ENCODE measurements around the gene TLX2.
"Not testable (repeated sequence)": the region's sequence is repeated elsewhere in the genome, so short reads cannot be mapped to it uniquely, and the experiment has no call there.

The TLX2 gene

DNA sequence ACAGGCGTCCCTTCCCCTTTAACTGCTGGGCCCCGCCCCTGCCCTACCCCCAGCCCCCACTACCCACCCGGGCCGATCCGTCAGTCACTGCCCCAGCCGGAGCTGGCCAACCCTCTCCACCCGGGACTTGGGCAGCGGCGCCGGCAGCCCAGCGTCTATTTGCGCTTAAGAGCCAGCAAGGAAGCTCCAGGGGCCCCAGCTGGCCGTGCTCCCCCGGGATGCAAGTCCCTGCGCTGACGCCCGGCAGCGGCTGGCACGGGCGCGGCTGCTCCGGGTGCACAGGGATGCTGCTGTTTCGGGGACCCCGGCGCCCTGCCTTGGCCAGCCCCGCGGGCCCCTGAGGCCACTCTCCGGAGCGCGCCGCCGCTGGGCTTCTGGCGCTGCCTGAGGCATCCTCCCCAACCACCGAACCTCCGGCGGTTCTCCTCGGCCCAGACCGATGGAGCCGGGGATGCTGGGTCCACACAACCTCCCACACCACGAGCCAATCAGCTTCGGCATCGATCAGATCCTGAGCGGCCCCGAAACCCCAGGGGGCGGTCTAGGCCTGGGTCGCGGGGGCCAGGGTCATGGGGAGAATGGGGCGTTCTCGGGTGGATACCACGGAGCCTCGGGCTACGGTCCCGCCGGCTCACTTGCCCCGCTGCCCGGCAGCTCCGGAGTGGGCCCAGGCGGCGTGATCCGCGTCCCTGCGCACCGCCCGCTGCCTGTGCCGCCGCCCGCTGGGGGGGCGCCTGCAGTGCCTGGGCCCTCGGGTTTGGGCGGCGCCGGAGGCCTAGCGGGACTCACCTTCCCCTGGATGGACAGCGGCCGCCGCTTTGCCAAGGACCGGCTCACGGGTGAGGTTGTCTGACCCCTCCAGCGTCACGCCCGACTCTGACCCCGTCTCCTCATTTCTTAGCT, at the start of gene TLX2:
TSS of gene TLX2 (plus strand) at position 83 of the 903 bp plus-strand sequence. CDS start at position 440, 357 bp downstream.
- DNase-seq: no peak

DNA sequence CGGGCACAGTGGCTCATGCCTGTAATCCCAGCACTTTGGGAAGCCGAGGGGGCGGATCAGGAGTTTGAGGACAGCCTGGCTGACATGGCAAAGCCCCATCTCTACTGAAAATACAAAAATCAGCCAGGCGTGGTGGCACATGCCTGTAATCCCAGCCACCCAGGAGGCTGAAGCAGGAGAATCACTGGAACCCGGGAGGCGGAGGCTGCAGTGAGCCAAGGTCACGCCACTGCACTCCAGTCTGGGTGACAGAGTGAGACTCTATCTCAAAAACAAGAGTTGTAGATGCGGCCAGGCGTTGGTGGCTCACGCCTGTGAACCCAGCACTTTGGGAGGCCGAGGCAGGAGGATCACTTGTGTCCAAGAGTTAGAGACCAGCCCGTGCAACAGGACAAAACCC, 43.5 kb upstream of the TLX2 start:
- not testable (repeated sequence) for DNase-seq

DNA sequence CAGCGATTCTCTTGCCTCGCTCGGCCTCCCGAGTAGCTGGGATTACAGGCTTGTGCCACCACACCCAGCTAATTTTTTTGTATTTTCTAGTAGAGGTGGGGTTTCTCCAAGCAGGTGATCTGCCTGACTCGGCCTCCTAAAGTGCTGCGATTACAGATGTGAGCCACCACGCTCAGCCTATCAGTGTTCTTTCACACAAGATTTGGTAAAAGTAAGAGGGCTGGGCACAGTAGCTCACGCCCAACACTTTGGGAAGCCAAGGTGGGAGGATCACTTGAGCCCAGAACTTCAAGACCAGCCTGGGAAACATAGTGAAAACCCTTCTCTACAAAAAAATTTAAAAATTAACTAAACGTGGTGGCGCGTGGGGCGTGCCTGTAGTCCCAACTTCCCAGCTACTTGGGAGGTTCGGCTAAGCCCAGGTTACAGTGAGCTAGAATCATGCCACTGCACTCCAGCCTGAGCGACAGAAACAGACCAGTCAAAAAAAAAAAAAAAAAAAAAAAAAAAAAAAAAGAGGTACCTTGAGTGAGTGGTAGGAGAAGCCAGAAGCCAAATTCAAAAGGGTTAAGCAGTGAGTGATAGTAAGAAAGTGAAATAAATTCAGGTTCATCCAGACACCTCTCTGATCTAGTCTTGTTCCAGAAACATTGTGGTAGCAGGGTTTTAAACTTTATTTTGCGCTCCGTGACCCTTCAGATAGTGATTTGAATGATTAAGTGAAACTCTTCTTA, 42.8 kb upstream of the TLX2 start:
- no peak for DNase-seq

DNA sequence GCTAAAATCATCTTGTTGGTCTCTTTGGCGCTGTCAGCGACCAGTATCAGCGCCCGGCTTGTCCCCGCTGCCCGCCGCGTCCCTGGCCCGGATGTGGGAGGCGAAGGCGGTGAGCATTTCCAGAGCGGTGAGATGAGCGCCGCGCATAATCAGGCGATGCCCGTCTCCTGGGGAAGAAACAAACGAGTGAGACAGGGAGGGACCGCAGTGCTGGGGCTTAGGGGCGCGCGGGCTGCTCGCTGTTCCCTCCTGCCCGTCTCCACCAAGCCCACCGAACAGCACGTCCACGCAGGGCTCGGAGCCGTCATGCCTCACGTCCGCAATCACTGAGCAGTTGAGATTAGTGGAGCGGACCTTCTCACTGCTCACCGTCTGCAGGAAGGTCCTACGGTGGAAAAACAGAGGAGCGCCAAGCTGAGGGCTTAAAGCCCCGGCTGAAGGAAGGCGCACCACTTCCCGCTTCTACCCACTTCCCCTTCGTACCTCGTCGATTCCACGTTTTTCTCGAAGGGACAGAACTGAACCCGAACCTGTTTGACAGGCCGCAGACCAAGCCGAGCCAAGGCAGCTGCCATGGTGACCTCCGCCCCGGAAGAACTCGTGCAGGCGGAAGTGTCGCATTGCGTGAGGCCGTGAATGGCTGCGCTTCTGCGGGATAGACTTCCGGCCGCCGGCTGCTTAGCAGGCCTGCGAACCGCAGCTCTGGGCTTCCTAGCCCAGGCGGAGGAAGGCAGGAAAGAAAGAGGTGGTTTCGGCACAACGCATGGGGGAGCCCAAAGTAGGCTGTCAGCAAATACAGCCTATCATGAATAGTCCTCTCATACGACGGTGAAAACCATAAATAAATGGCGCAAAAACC, 41.9 kb upstream of the TLX2 start, which contains the start of gene MRPL53:
TSS of gene MRPL53 (minus strand) at position 595 of the 859 bp plus-strand sequence. CDS start at position 575, 20 bp downstream.
- DNase-seq: peak; percentile 94

DNA sequence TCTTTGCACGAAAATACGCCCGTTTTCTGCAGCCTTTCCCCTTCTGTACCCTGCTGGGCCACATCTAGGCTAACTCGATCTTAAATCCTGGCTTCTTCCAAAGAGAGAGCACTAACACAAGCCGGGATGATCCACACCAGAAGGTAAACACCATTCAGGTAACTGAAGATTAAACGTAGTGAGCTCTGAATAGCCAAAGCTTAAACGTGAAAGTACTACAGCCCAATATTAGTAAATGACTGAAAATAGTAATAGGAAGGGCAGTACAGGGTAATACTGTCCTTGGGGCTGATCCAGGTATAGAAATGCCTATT, 41.3 kb upstream of the TLX2 start:
- DNase-seq: no peak

DNA sequence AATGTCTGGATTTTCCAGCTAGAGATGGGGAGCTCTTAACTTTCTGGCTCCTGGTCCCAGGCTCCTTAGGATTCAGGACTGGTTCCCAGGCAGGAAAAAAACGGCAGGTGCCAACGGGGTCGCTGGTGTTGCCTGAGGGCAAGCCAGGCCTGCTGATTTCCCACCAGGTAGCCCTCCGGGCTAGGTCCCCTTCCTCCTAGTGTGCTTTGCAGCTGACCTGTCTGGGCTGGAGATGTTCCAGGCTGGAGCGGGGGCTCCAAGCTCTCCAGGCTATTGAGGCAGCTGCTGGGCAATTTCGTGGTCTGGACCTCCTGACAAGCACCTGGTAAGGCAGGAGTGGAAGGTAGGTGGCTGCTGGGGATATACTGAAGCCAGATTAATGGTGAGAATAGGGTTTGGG, 39.8 kb upstream of the TLX2 start:
- DNase-seq: no peak

DNA sequence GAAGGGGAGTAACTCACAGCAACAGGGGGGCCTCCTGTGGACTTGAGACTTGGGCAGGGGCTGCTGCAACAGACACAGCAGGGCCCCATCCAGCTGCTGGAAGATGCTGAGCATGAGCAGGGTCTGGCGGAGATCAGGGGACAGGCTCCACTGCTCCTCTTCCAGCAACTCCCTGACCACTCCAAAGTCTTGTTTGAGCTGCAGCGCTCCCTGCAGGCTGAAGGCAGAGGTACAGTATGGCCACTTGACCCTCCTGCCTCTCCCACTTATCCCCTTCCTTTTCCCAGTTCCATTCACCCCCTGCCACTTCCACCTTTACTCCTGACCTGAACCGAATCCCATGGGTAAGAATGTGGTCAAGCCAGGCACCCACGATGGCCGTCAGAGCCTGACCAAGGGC, 39.4 kb upstream of the TLX2 start:
- DNase-seq: no peak

DNA sequence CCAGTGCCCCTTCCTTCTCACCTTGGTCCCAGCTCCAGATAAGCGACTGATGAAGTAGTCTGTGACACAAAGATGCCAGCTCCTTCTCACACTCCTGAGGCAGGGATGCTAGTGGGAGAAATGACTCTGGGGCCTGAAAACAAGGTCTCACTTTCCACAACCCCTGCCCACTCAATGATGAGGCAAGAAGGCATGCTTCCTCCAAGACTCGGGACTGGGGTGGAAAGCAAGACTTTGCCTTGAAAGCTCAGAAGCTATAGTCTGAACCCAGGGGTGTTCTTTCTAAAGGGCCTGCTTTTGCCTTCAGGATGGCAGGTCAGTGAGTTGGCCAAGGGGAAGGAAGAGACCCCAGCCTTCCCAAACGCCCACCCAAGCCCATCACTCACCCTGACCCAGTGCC, 32.8 kb upstream of the TLX2 start:
- DNase-seq: no peak

DNA sequence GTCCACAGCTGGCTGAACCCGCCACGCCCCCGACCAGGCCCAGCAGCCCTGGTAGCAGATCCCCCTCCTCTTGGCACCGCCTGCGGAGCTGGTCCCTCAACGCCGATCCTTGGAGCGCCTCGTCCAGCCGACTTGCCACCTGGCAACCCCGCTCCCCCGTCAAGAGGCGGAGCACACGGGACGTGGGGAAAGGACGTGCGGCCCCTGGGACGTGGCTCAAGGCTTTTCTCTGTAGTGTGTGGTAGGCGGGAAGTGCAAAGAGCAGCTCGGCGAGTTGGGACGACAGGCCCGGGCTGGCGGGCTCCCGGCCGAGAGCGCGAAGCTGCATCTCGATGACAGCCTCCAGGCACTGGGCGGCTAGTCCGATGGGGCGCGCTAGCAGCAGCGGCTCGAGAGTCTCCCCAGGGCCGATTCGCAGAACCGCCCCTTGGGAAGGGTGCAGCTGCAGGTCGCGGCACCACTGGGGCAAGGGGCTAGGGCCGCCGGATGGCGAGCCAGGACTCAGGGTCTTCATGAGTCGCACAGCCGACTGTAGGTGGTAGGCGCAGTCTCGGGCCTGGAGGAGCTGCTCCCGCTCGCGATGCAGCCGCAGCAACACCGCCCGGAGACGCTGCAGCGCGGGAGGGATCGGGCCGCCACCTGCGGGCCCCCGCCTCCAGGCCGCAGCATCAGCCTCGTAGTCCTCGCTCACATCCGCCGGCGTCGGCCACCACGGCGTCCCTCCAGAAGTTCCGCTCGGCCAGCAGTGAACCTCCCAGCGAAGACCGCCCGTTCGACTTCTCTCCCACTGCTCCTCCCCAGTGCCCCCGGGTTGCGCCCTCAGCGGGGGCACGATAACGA, 32.1 kb upstream of the TLX2 start:
- DNase-seq: peak; percentile 27

DNA sequence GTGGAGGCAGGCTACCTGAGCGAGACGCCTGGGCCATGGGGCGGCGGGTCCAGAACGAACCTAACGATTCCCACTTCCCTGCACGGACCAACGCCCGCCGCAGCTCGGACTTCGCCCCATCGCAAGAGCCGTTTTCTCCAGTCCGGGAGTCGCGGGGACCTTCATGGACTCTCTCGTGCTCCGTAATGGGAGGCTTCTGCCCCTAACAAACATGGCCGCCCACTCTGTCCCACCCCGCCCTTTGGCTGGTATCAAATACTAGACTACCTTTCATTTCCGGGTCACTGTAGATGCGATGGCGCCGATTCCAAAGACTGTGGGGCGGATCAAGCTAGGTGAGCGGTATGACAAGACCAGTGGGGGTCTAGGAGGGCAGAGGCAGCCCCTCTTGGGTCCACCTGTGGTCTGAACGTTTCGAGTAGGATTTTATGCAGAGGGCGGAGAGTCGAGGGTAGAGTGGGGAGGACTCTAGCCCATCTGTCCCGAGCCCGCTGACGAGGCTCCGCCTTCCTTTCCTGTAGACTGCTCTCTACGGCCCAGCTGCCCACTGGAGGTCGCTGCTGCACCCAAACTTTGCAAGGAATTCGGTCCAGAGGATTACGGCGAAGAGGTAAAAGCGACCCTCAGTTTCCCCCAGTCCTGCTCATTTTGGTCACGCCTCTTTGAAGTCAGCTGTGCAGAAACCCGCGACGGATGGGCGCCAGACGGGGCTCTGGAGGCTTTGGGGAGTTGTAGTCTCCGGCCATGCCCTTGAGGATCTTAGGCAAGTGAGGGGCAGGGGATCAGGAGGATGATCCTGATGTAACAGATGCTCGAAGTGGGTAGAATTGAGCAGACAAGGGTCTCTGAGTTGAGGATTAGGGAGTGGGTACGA, 31.2 kb upstream of the TLX2 start, which contains the start of the genes CCDC142 and TTC31:
TSS of gene CCDC142 (minus strand) at position 198 of the 874 bp plus-strand sequence. CDS start at position 37, 161 bp downstream.
TSS of gene TTC31 (plus strand) at position 281 of the 874 bp plus-strand sequence. CDS start at position 296, 15 bp downstream.
- DNase-seq: peak; percentile 90

DNA sequence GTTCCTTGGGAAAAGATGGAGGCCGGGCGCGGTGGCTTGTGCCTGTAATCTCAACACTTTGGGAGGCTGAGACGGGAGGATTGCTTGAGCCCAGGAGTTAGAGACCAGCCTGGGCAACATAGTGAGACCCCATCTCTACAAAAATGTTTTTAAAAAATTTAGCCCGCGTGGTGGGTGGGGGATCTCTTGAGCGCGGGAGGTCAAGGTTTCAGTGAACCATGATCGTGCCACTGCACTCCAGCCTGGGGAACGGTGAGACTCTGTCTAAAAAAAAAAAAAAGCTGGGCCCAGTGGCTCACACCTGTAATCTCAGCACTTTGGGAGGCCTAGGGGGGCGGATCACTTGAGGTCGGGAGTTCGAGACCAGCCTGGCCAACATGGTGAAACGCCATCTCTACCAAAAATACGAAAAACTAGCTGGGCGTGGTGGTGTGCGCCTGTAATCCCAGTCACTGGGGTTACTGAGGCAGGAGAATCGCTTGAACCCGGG, 30.5 kb upstream of the TLX2 start:
- DNase-seq: not testable (repeated sequence)

DNA sequence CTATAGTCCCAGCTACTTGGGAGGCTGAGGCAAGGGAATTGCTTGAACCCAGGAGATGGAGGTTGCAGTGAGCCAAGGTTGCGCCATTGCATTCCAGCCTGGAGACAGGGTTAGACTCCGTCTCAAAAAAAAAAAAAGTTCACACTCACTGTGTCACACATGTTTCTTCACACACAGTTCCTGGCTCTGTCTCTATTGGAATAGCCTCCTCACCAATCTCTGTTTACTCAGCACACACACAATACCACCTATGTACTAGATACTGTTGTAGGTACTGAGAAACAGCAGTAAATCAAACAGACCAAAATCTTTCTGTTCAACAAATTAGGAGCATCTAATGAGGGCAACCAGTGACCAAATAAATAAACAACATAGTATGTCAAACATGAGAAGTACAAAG, 28.1 kb upstream of the TLX2 start:
- no peak for DNase-seq

DNA sequence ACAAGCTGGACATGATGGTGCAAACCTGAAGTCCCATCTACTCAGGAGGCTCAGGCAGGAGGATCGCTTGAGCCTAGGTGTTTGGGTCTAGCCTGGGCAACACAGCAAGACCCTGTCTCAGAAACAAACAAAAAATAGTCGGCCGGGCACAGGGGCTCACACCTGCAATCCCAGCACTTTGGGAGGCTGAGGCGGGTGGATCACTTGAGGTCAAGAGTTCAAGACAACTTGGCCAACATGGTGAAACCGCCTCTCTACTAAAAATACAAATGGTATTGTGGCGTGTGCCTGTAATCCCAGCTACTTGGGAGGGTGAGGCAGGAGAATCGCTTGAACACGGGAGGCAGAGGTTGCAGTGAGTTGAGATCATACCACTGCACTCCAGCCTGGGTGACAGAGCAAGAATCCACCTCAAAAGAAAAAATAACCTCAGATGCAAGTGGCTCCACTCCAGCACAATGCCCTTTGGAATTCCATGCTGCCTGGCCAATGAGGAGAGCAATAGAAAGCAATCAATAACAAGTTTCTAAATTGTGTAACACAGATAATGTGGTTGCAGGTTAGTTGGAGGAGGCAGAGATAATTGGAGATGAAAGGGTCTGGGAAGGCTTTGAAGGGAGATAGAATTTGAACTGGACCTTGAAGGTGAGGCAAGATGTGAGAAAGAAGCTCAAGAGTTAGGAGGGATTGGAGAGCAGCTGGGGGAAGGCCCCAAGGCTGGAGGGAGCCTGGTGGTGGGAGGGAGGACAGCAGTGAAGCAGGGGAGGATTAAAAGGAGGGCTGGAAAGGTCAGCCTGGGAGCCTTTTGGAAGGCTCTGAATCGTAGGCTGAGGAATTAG, 25.4 kb upstream of the TLX2 start:
- no peak for DNase-seq

DNA sequence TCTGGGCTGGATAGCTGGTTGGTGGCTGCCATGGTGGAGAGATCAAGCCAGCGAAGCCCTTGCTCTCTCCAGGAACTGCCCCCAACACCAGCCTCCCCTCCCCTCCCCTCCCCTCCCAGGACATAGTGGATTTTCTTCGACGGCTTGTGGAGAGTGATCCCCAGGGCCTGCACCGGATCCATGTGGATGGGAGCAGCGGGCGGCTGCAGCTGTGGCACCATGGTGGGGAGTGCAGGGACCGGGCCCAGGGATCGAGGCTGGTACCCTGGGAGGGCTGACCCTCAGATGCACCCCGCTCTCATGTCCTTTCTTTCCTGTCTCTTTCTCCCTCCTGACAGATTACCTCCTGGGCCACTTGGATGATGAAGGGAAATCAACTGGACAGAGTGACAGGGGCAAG, 24.3 kb upstream of the TLX2 start:
- DNase-seq: no peak

DNA sequence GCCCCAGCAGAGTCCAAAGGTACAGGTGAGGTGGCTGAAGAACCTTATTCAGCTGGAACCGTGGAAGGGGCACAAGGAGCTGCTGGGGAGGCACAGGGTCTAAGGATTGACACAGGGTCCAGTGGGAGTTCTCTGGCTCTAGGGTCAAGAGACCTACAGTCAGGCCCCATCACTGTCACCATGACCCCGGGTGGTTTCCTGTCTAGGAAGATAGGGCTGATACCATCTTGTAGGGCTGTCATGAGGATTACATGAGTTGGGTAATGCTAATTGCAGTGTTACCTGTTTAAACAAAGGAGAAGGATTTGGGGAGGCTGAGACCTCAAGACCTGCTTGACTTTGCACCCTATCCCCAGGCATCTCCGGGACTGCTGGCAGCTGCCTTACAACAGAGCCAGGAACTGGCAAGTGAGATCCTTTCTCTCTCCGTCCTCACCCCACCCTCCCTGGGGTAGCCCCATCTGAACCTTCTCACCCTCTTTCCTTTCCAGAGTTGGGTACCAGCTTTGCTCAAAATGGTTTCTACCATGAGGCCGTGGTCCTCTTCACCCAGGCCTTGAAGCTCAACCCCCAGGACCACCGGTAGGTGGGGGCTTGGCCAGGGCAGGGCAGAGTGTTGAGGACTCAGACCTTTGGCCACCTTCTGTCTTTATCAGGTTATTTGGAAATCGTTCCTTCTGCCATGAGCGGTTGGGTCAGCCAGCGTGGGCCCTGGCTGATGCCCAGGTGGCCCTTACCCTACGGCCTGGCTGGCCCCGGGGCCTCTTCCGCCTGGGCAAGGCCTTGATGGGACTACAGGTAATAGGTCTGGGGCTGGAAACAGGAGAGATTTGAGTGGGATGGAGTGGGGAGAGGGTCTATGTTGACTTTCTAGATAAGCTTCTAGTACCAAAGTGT, 22.4 kb upstream of the TLX2 start:
- no peak for DNase-seq

DNA sequence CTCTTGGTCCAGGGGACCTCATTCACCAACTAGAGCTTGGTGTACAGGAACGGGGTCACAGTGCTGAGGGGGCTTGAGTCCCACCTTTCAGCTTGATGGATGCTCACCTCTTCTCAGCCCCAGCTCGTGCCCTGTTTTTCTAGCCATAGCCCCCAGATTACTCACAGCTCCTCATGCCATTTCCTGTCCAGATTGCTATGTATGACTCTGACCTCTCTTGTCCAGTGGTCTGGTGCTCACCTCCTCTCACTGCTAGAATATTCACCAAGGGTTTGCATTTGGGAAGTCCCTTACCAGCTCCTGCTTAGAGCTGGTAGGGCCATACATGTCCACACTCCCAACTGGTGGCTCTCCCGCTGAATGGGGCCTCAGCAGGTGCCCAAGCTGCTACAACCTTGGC, 20.7 kb upstream of the TLX2 start:
- DNase-seq: no peak

DNA sequence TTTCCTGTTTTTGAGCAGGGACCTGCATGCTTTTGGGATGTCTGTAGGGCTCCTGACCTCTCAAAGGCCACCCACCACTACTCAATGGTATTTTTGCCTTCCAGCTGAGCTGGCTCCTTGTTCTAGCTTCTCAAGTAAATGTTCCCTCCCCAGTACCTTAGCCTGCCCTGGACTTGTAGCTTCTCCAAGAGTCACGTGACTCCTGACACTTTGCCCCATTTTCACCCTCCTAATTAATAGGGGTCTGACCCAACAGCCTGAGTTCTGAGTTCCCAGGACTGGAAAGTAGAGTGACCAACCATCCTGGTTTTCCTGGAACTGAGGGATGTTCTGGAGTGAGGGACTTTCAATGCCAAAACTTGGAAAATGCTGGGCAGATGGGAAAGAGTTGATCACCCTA, 18.8 kb upstream of the TLX2 start:
- no peak for DNase-seq

DNA sequence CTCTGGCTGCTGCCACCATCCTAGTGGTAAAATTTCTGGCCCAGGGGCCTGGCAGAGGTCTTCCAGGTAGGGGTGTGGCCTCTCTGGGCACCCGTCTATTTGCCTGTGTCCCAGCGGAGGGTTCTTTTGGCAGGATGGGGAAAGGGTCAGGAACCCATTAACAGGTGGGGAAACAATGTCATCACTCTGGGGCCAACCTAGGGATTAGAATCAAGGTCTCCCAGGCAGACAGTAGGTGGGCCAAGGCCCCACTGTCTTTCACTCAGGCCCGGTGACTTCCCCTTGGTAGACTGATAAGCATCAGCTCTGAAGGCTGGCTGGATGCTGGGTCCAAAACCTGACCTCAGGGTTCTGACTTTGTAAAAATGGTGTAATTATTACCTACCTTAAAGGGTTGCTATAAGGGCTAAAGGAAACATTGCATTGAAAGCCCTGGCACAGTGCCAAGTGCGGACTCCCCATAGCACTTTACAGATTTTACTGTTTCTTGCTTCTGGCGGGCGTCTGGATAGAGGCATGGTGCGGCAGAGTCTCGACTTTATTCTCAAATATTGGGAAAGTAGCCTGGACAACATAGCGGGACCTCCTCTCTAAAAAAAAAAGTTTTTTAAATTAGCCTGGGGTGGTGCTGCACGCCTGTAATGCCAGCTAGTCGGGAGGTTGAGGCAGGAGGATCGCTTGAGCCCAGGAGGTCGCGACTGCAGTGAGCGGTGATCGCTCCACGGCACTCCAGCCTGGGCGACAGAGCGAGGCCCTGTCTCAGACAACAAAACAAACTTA, 17.1 kb upstream of the TLX2 start:
- no peak for DNase-seq
